ENCODE data around the gene ENTPD8. TPM values are rescaled to one million over a fixed set of nuclear protein-coding genes. Genes with fewer than 3 reads are reported as not detected.
"Not testable (repeated sequence)": the region's sequence is repeated elsewhere in the genome, so short reads cannot be mapped to it uniquely, and the experiment has no call there.

ENTPD8 gene
- total RNA-seq, 4 donors from 2014 or later = 0.57 TPM; not detected in 3

DNA sequence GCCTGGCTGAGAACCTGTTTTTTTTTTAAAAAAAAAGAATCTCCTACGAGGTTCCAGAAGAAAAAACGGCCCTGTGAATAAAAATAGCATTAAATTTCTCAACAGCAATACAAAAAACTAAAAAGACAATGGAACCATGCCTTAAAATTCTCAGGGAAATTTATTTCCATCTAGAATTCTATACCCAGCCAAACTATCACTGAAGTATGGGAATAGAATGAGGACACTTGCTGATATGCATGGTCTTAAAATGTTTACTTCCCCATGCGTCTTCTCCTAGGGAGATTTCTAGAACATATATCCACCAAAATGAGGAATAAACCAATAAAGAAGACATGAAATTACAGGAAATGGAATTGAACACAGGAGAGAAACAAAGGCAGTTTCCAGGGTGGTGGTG is 34.5 kb upstream of the ENTPD8 start:
- peaks cover 0 to 35% of the 10 kb centered on the region in 2 donors for H3K36me3 ChIP-seq
- no peaks in the 10 kb centered on the region for H3K4me1 ChIP-seq
- TF ChIP-seq EP300 (IDR thresholded peaks at IDR 0.05) (no peak), POLR2AphosphoS5 (IDR thresholded peaks at IDR 0.05) (no peak), POLR2A (IDR thresholded peaks at IDR 0.05) (no peak)
- TF ChIP-seq, protein P1, sequence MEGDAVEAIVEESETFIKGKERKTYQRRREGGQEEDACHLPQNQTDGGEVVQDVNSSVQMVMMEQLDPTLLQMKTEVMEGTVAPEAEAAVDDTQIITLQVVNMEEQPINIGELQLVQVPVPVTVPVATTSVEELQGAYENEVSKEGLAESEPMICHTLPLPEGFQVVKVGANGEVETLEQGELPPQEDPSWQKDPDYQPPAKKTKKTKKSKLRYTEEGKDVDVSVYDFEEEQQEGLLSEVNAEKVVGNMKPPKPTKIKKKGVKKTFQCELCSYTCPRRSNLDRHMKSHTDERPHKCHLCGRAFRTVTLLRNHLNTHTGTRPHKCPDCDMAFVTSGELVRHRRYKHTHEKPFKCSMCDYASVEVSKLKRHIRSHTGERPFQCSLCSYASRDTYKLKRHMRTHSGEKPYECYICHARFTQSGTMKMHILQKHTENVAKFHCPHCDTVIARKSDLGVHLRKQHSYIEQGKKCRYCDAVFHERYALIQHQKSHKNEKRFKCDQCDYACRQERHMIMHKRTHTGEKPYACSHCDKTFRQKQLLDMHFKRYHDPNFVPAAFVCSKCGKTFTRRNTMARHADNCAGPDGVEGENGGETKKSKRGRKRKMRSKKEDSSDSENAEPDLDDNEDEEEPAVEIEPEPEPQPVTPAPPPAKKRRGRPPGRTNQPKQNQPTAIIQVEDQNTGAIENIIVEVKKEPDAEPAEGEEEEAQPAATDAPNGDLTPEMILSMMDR (IDR thresholded peaks at IDR 0.05) = no peak
- H3K27me3 ChIP-seq = no peaks in the 10 kb centered on the region
- H3K4me3 ChIP-seq = no peak overlapping the region
- H3K9me3 ChIP-seq = peaks cover 0 to 18% (median 0%) of the 10 kb centered on the region in 3 donors
- no peak overlapping the region for H3K27ac ChIP-seq
- 74 to 100% methylated on average over 1 to 3 of the region's 3 CpGs for WGBS, 2 donors (ENCODE audit: low coverage in 1 of 2)
- no peak for ATAC-seq

DNA sequence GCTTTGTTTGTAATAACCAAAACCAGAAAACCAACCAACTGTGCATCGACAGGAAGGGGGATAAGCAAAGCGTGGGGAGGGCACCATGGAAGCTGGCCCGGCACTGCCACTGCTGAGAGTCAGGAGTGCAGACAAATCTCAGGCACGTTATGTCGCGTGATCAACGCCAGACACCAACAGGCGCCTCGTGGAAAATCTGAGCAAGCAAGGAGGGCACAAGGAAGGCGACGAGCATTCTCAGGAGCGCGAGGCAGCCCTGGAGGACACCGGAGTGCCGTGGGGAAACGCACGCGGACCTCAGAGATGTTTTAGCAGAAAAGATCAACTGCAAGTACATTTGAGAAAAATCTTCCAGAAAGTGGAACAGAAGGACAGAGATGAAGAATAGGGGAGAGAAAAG is 33.1 kb upstream of the ENTPD8 start:
- Histone ChIP-seq H3K36me3 (peaks cover 0 to 24% of the 10 kb centered on the region in 2 donors), H3K4me3 (no peak overlapping the region), H3K27ac (no peak overlapping the region), H3K9me3 (peaks cover 0 to 18% (median 0%) of the 10 kb centered on the region in 3 donors), H3K4me1 (no peaks in the 10 kb centered on the region), H3K27me3 (no peaks in the 10 kb centered on the region)
- ATAC-seq = no peak
- TF ChIP-seq POLR2AphosphoS5 (IDR thresholded peaks at IDR 0.05) (no peak), EP300 (IDR thresholded peaks at IDR 0.05) (no peak)
- WGBS, 2 donors (ENCODE audit: low coverage in 1 of 2) = 87 to 88% methylated on average over 6 to 16 of the region's 18 CpGs

DNA sequence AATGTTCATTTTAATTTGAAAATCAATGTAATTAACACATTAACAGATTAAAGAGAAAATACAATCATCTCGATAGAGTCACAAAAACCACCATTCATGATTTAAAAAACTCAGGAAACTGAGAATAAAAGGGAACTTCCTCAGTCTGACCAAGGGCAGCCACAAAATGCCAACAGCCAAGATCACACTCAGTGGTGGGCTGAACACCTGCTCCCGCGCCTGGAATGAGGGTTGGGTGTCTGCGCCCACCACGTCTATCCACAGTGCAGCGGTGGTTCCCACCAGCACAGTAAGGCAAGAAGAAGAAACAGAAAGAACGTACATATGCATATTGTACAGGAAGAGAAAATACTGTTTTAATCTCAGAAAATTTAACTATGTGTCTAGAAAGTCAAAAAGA is 29.6 kb upstream of the ENTPD8 start:
- peaks cover 0 to 8% of the 10 kb centered on the region in 2 donors for H3K36me3 ChIP-seq
- H3K4me1 ChIP-seq = no peaks in the 10 kb centered on the region
- no peak for ATAC-seq
- WGBS, 2 donors (ENCODE audit: low coverage in 1 of 2) = 66 to 69% methylated on average over 4 to 7 of the region's 7 CpGs
- H3K27me3 ChIP-seq = no peaks in the 10 kb centered on the region
- no peak overlapping the region for H3K4me3 ChIP-seq
- peaks cover 0 to 9% (median 0%) of the 10 kb centered on the region in 3 donors for H3K9me3 ChIP-seq
- no peak overlapping the region for H3K27ac ChIP-seq
- no peak for TF ChIP-seq POLR2A (IDR thresholded peaks at IDR 0.05)
- TF ChIP-seq EP300 (IDR thresholded peaks at IDR 0.05) = no peak
- no peak for TF ChIP-seq POLR2AphosphoS5 (IDR thresholded peaks at IDR 0.05)
- TF ChIP-seq, protein P1 (IDR thresholded peaks at IDR 0.05) = no peak

DNA sequence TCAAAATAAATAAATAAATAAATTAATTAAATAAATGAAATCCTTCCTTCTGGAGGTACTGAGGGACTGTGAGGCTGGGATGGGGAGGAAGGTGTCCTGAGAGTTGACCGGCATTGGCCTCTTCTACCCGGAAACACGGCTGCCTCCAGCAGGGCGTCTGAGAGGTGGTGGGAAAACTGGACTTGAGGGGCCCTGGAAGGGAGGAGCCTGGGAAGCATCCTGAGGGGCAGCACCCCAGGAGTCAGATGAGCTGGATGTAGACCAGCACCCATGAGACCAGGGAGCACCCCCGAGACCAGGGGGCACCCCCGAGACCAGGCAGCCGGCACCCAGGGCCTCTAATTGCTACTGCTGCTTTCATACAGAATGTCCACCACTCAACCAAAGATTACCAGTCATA is 26.7 kb upstream of the ENTPD8 start:
- Histone ChIP-seq H3K4me3 (no peak overlapping the region), H3K27me3 (no peaks in the 10 kb centered on the region), H3K27ac (no peak overlapping the region), H3K36me3 (peaks cover 0 to 10% of the 10 kb centered on the region in 2 donors), H3K4me1 (no peaks in the 10 kb centered on the region), H3K9me3 (no peaks in the 10 kb centered on the region)
- ATAC-seq = no peak
- TF ChIP-seq POLR2A (IDR thresholded peaks at IDR 0.05) (no peak), EP300 (IDR thresholded peaks at IDR 0.05) (no peak), POLR2AphosphoS5 (IDR thresholded peaks at IDR 0.05) (no peak)
- TF ChIP-seq, protein P1 (IDR thresholded peaks at IDR 0.05) = no peak
- WGBS, 2 donors (ENCODE audit: low coverage in 1 of 2) = 90 to 94% methylated on average over 4 of the region's 7 CpGs

DNA sequence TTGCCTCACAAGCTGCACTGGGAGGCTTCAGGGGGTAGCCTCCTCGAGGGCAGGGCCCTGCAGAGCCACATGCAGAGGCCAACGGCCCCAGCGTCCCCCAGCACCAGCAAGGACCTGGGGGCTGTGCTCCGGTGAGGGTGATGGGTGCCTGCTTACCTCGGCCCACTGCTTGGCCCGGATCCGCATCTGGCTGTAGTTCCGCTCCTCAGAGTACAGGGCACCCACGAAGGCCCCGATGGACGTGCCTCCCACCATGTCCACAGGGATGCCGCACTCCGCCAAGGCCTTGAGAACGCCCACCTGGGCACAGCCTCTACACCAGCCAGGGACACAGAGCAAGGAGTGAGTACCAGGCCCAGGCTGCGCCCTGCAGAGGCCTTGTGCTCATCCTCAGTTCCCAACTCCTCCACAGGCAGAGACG is 26.0 kb upstream of the ENTPD8 start:
- TF ChIP-seq EP300 (IDR thresholded peaks at IDR 0.05) (no peak), POLR2AphosphoS5 (IDR thresholded peaks at IDR 0.05) (no peak), POLR2A (IDR thresholded peaks at IDR 0.05) (no peak)
- TF ChIP-seq, protein P1 (IDR thresholded peaks at IDR 0.05) = no peak
- H3K4me1 ChIP-seq = peaks cover 0 to under 1% (median 0%) of the 10 kb centered on the region in 3 donors
- no peak for ATAC-seq
- H3K9me3 ChIP-seq = no peaks in the 10 kb centered on the region
- no peaks in the 10 kb centered on the region for H3K27me3 ChIP-seq
- no peak overlapping the region for H3K4me3 ChIP-seq
- peaks cover 0 to 15% of the 10 kb centered on the region in 2 donors for H3K36me3 ChIP-seq
- no peak overlapping the region for H3K27ac ChIP-seq
- no CpG with 5 or more reads among the region's 16 CpGs for WGBS, 2 donors (ENCODE audit: low coverage in 1 of 2)

DNA sequence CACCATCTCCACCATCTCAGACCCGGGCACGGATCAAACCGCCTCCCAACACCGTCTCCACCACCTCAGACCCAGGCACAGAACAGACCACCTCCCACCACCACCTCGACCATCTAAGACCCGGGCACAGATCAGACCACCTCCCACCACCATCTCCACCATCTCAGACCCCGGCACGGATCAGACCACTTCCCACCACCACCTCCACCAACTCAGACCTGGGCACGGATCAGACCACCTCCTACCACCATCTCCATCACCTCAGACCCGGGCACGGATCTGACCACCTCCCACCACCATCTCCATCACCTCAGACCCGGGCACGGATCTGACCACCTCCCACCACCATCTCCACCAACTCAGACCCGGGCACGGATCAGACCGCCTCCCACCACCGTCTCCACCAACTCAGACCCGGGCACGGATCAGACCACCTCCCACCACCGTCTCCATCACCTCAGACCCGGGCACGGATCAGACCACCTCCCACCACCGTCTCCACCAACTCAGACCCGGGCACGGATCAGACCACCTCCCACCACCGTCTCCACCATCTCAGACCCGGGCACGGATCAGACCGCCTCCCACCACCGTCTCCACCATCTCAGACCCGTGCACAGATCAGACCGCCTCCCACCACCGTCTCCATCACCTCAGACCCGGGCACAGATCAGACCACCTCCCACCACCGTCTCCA is 25.4 kb upstream of the ENTPD8 start:
- not testable (repeated sequence) for H3K4me3 ChIP-seq, H3K27me3 ChIP-seq, H3K4me1 ChIP-seq, H3K9me3 ChIP-seq, ATAC-seq, H3K27ac ChIP-seq
- WGBS, 2 donors (ENCODE audit: low coverage in 1 of 2) = 82 to 87% methylated on average over 15 of the region's 35 CpGs
- H3K36me3 ChIP-seq = peaks cover 0 to 15% of the 10 kb centered on the region in 2 donors

Measured in gastroesophageal sphincter (tissue), 4 donors.